Neuronal stem cell (in vitro differentiated cells): ENCODE measurements around the gene ATP9B. TPM values are rescaled to one million over a fixed set of nuclear protein-coding genes. Genes with fewer than 3 reads are reported as not detected.

ENCODE experiments used
- DNase-seq: peaks from one replicate; pipeline ENCODE4 v3.0.0-alpha.2; 2013; ENCODE audit warnings: low spot score
- H2AFZ ChIP-seq: one replicate; pipeline ENCODE4 v1.6.1; 2013; ENCODE audit warnings: mild to moderate bottlenecking, low read length, inconsistent platforms
- H2AK5ac ChIP-seq: 2 replicates; pipeline ENCODE4 v1.6.1; 2013; ENCODE audit warnings: low read depth, mild to moderate bottlenecking, inconsistent platforms, low read length, moderate library complexity, mixed read lengths
- H2BK120ac ChIP-seq: 2 replicates; pipeline ENCODE4 v1.6.1; 2013; ENCODE audit warnings: low read depth, mild to moderate bottlenecking, inconsistent platforms, low read length, moderate library complexity, mixed read lengths
- H2BK12ac ChIP-seq: one replicate; pipeline ENCODE4 v1.6.1; 2013; ENCODE audit warnings: low read length, inconsistent platforms
- H2BK15ac ChIP-seq: 2 replicates; pipeline ENCODE4 v1.6.1; 2013; ENCODE audit warnings: mild to moderate bottlenecking, low read length, inconsistent platforms, mixed read lengths
- H2BK5ac ChIP-seq: one replicate; pipeline ENCODE4 v1.6.1; 2013; ENCODE audit warnings: inconsistent platforms, mild to moderate bottlenecking, low read length, moderate library complexity
- H3K14ac ChIP-seq: one replicate; pipeline ENCODE4 v1.6.1; 2013; ENCODE audit warnings: low read length, inconsistent platforms
- H3K18ac ChIP-seq: 2 replicates; pipeline ENCODE4 v1.6.1; 2013; ENCODE audit warnings: low read length, inconsistent platforms
- H3K23ac ChIP-seq: 2 replicates; pipeline ENCODE4 v1.6.1; 2013; ENCODE audit warnings: low read depth, mild to moderate bottlenecking, mixed read lengths, low read length, inconsistent platforms; ENCODE audit not compliant: poor library complexity
- H3K27ac ChIP-seq: replicated peaks from 3 replicates; pipeline ENCODE4 v1.5.1; 2013; ENCODE audit warnings: low read length, inconsistent platforms
- H3K27me3 ChIP-seq, 3 experiments: 2 replicates each; pipeline ENCODE4 v1.6.1; 2013; ENCODE audit warnings: low read length in 3 of 3, mild to moderate bottlenecking in 2 of 3, inconsistent platforms in 1 of 3, low read depth in 1 of 3, mixed read lengths in 1 of 3, moderate library complexity in 1 of 3; ENCODE audit not compliant: control insufficient read depth in 3 of 3, insufficient read depth in 3 of 3
- H3K36me3 ChIP-seq, 2 donors: replicated peaks in 1 of 2; 2 replicates each; pipeline ENCODE4 v1.6.1; 2013; ENCODE audit warnings: low read length in 2 of 2; ENCODE audit not compliant: control insufficient read depth in 2 of 2, insufficient read depth in 2 of 2
- H3K4ac ChIP-seq: 2 replicates; pipeline ENCODE4 v1.6.1; 2013; ENCODE audit warnings: inconsistent platforms, mild to moderate bottlenecking, low read length, moderate library complexity
- H3K4me1 ChIP-seq, 2 donors: 1 replicate in 1 of 2; 2 replicates in 1 of 2; pipeline ENCODE4 v1.6.1; 2013; ENCODE audit warnings: low read length in 2 of 2, low read depth in 1 of 2; ENCODE audit not compliant: control insufficient read depth in 2 of 2, insufficient read depth in 1 of 2
- H3K4me2 ChIP-seq: one replicate; pipeline ENCODE4 v1.6.1; 2013; ENCODE audit warnings: mild to moderate bottlenecking, low read length, inconsistent platforms; ENCODE audit not compliant: insufficient read depth, poor library complexity, severe bottlenecking
- H3K4me3 ChIP-seq, 2 donors: 2 replicates each; pipeline ENCODE4 v1.5.1; 2013; ENCODE audit warnings: low read length in 2 of 2, mild to moderate bottlenecking in 2 of 2, inconsistent platforms in 1 of 2, moderate library complexity in 1 of 2
- H3K79me1 ChIP-seq: one replicate; pipeline ENCODE4 v1.6.1; 2013; ENCODE audit warnings: low read depth, mild to moderate bottlenecking, inconsistent platforms, low read length, moderate library complexity
- H3K9ac ChIP-seq: one replicate; pipeline ENCODE4 v1.6.1; 2013; ENCODE audit warnings: mild to moderate bottlenecking, low read depth, low read length, inconsistent platforms; ENCODE audit not compliant: poor library complexity
- H3K9me3 ChIP-seq, 2 donors: replicated peaks in 1 of 2; 2 replicates each; pipeline versions ENCODE3 to v1.6.1; 2013; ENCODE audit warnings: low read length in 2 of 2, mild to moderate bottlenecking in 2 of 2, inconsistent platforms in 1 of 2, low read depth in 1 of 2, mixed read lengths in 1 of 2, moderate library complexity in 1 of 2; ENCODE audit not compliant: control insufficient read depth in 2 of 2, insufficient read depth in 1 of 2
- H4K8ac ChIP-seq: one replicate; pipeline ENCODE4 v1.6.1; 2013; ENCODE audit warnings: low read depth, mild to moderate bottlenecking, inconsistent platforms, low read length, moderate library complexity
- H4K91ac ChIP-seq: one replicate; pipeline ENCODE4 v1.6.1; 2013; ENCODE audit warnings: low read length, low read depth, mild to moderate bottlenecking, inconsistent platforms; ENCODE audit not compliant: poor library complexity
- WGBS, 2 donors: extraction: QIAGEN DNeasy Blood & Tissue Kit; methylation state at CpG; one replicate each; pipeline ENCODE4 v1.1.7; 2013; ENCODE audit warnings: missing lambda C conversion rate in 2 of 2, mixed read lengths in 1 of 2; ENCODE audit not compliant: insufficient read length in 2 of 2, insufficient replicate concordance in 1 of 2; ENCODE audit errors: extremely low coverage in 2 of 2; 5-methylcytosine and 5-hydroxymethylcytosine counted together
- polyA plus RNA-seq, 2 experiments: library from polyadenylated mRNA; stranded (reverse); fragments of 200-250 nt; gene quantifications; one replicate each; pipeline ENCODE4 v1.2.3, GENCODE V29; 2013

Gene ATP9B, protein sequence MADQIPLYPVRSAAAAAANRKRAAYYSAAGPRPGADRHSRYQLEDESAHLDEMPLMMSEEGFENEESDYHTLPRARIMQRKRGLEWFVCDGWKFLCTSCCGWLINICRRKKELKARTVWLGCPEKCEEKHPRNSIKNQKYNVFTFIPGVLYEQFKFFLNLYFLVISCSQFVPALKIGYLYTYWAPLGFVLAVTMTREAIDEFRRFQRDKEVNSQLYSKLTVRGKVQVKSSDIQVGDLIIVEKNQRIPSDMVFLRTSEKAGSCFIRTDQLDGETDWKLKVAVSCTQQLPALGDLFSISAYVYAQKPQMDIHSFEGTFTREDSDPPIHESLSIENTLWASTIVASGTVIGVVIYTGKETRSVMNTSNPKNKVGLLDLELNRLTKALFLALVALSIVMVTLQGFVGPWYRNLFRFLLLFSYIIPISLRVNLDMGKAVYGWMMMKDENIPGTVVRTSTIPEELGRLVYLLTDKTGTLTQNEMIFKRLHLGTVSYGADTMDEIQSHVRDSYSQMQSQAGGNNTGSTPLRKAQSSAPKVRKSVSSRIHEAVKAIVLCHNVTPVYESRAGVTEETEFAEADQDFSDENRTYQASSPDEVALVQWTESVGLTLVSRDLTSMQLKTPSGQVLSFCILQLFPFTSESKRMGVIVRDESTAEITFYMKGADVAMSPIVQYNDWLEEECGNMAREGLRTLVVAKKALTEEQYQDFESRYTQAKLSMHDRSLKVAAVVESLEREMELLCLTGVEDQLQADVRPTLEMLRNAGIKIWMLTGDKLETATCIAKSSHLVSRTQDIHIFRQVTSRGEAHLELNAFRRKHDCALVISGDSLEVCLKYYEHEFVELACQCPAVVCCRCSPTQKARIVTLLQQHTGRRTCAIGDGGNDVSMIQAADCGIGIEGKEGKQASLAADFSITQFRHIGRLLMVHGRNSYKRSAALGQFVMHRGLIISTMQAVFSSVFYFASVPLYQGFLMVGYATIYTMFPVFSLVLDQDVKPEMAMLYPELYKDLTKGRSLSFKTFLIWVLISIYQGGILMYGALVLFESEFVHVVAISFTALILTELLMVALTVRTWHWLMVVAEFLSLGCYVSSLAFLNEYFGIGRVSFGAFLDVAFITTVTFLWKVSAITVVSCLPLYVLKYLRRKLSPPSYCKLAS
- polyA plus RNA-seq (2013, experiment 1 of 2), result 10.2 TPM
- polyA plus RNA-seq (2013, experiment 2 of 2), result 11.0 TPM

DNA sequence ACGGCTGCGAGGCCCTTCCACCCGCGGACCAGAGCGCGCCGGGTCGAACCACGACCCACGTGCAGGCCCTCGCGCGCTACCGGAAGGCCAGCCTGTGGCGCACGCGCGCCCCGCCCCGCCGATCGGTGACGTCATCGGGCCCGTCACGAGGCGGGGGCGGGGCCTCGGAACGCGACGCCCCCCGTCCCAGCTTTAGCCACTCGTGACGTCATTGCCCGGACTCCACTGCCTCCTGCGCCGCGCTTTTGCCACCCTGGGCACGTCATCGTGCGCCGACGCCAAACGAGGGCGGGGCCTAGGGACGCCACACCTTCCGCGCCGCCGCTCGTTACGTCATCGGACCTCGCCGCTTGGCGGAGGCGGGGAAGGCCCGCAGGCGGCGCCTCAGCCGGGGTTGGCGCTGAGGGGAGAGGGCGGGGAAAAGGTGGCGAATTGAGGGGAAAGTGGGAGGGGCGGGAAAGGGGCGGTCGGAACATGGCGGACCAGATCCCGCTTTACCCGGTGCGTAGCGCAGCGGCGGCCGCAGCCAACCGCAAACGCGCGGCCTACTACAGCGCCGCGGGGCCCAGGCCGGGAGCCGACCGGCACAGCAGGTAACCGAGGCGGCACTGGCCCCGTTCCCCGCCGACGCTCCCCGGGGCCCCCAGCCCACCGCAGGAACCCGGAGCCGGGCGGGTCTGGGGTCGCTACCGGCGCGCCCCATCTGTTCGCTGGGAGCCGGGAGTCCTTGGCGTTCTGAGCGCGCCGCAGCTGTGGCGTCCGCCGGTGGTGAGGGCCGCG lies at the start of gene ATP9B:
TSS of gene ATP9B (plus strand) at position 458 of the 780 bp plus-strand sequence. CDS start at position 475, 17 bp downstream.
- Histone ChIP-seq H4K91ac (peak within 1 kb of the TSS; percentile 32), H3K18ac (peak within 1 kb of the TSS; percentile 97), H2BK5ac (no peak within 1 kb of the TSS)

DNA sequence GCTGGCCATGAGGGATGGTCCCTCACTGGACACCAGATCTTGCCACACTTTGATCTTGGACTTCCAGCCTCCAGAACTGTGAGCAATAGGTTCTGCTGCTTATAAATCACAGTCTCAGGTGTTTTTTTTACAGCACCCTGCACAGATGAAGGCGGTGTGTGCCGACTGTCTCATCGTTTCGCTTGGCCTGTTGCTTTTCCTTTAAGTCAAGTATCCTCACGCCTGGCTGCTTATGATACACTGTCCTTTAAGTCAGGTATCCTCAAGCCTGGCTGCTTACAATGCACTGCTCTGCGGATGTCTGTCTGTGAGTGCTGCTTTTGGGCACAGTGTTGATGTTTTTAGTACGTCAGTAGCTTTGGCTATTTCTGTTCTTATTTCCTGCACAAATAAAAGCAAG lies 49.3 kb upstream of the ATP9B start:
- no peak overlapping the region for H3K4me3 ChIP-seq
- H3K4me2 ChIP-seq, result no peak overlapping the region
- H3K9ac ChIP-seq, result no peak overlapping the region
- peaks cover 0 to 6% of the 10 kb centered on the region in 2 donors for H3K9me3 ChIP-seq
- no peak overlapping the region for H2BK120ac ChIP-seq
- no peak overlapping the region for H2BK5ac ChIP-seq
- H2BK15ac ChIP-seq, result no peak overlapping the region
- no peak for DNase-seq
- H3K36me3 ChIP-seq, result no peaks in the 10 kb centered on the region
- no peak overlapping the region for H4K8ac ChIP-seq
- no peak overlapping the region for H3K14ac ChIP-seq
- no peaks in the 10 kb centered on the region for H3K27me3 ChIP-seq
- H3K79me1 ChIP-seq, result no peaks in the 10 kb centered on the region
- no peak overlapping the region for H3K27ac ChIP-seq
- H3K4me1 ChIP-seq, result no peaks in the 10 kb centered on the region
- no peak overlapping the region for H2AK5ac ChIP-seq
- H4K91ac ChIP-seq, result no peak overlapping the region
- WGBS, 2 donors, result no CpG with 5 or more reads among the region's 7 CpGs
- no peak overlapping the region for H3K4ac ChIP-seq
- no peak overlapping the region for H2AFZ ChIP-seq
- H2BK12ac ChIP-seq, result no peak overlapping the region
- no peak overlapping the region for H3K18ac ChIP-seq
- no peak overlapping the region for H3K23ac ChIP-seq

More for the DNA sequence above, at the start of gene ATP9B:
- Histone ChIP-seq H3K36me3 (no peaks in the 10 kb centered on the region), H3K4me3 (peak within 1 kb of the TSS; percentile 58 to 93), H3K27ac (peak within 1 kb of the TSS; percentile 64), H2AFZ (peak within 1 kb of the TSS; percentile 98), H3K9me3 (peaks cover 15 to 25% of the 10 kb centered on the region in 2 donors), H4K8ac (peak within 1 kb of the TSS; percentile 94), H3K4ac (peak within 1 kb of the TSS; percentile 37), H3K9ac (peak within 1 kb of the TSS; percentile 93), H2AK5ac (peak within 1 kb of the TSS; percentile 84), H3K23ac (peak within 1 kb of the TSS; percentile 87), H3K79me1 (peaks cover 2% of the 10 kb centered on the region), H3K14ac (peak within 1 kb of the TSS; percentile 95), H2BK12ac (peak within 1 kb of the TSS; percentile 11), H3K27me3 (peaks cover 0 to 4% (median 0%) of the 10 kb centered on the region in 3 experiments), H3K4me1 (no peaks in the 10 kb centered on the region), H2BK120ac (no peak within 1 kb of the TSS), H3K4me2 (peak within 1 kb of the TSS; percentile 77), H2BK15ac (peak within 1 kb of the TSS; percentile 56)
- peak; percentile 97 for DNase-seq
- WGBS, 2 donors, result no CpG with 5 or more reads among the region's 112 CpGs

DNA sequence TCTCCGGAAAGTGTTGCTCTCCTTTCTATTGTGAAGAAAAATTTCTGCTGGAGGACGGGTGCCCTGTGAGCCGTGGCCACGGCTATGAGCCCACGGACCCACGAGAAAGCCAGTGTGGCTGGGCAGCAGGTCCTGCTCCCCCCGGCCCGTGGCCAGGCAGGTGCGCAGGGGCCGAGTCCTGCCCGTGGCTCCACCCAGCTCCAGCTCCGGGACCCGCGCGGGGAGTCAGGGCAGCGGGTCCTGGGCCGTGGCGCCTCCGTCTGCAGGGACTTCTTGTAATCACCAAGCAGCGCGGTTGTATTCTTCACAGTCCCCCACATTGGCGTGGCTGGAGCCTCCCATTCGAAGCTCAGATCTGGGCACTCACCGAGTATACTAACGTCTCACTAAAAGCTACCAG lies 46.6 kb upstream of the ATP9B start:
- H4K8ac ChIP-seq, result no peak overlapping the region
- H3K36me3 ChIP-seq, result no peaks in the 10 kb centered on the region
- H2BK12ac ChIP-seq, result no peak overlapping the region
- H3K4me2 ChIP-seq, result no peak overlapping the region
- H3K79me1 ChIP-seq, result no peaks in the 10 kb centered on the region
- no peak overlapping the region for H3K23ac ChIP-seq
- no peak overlapping the region for H2BK5ac ChIP-seq
- H4K91ac ChIP-seq, result no peak overlapping the region
- no peak overlapping the region for H2AK5ac ChIP-seq
- H3K4ac ChIP-seq, result no peak overlapping the region
- H3K4me1 ChIP-seq, result no peaks in the 10 kb centered on the region
- no peak overlapping the region for H3K27ac ChIP-seq
- WGBS, 2 donors, result no CpG with 5 or more reads among the region's 25 CpGs
- H3K27me3 ChIP-seq, result no peaks in the 10 kb centered on the region
- H3K9ac ChIP-seq, result no peak overlapping the region
- H3K18ac ChIP-seq, result no peak overlapping the region
- H3K4me3 ChIP-seq, result no peak overlapping the region
- peaks cover 0 to 6% of the 10 kb centered on the region in 2 donors for H3K9me3 ChIP-seq
- H2BK15ac ChIP-seq, result no peak overlapping the region
- no peak overlapping the region for H2AFZ ChIP-seq
- no peak overlapping the region for H2BK120ac ChIP-seq
- H3K14ac ChIP-seq, result no peak overlapping the region
- no peak for DNase-seq
